Measurements from ENCODE around the gene ASCC3. TPM values are rescaled to one million over a fixed set of nuclear protein-coding genes. Genes with fewer than 3 reads are reported as not detected.

ASCC3 gene
- total RNA-seq, 1 experiment from 2014 or later = 32.2 TPM

GRCh38 chr6:100901582-100901981 is 20.5 kb upstream of the ASCC3 start:
- Histone ChIP-seq H3K27me3 (replicated peaks; ENCODE audit: insufficient read depth, low read depth, low read length, poor library complexity) (no peaks in the 10 kb centered on the region), H3K9me3 (ENCODE audit: low read depth, low read length, poor library complexity, severe bottlenecking) (no peaks in the 10 kb centered on the region), H3K36me3 (ENCODE audit: insufficient read depth, low read length, poor library complexity, severe bottlenecking) (no peaks in the 10 kb centered on the region), H3K4me3 (ENCODE audit: low read depth, low read length, poor library complexity, severe bottlenecking) (no peak overlapping the region), H3K27ac (ENCODE audit: low read depth, low read length, poor library complexity, severe bottlenecking) (no peak overlapping the region), H3K4me1 (ENCODE audit: insufficient read depth, low read length, poor library complexity, severe bottlenecking) (no peaks in the 10 kb centered on the region)
- no peak for TF ChIP-seq CTCF (conservative IDR thresholded peaks at IDR 0.05; ENCODE audit: low read depth, low read length)
- ChIA-PET POLR2A (ENCODE audit: low non-redundant PET) (no interaction called here), CTCF (no interaction called here)
- DNase-seq (ENCODE audit: low spot score) = no peak
- intact Hi-C loops (cut with micrococcal nuclease; ENCODE audit: unreplicated experiment) = no loop called here
- BruUV-seq (replicated peaks) = no TSS peak

DNA sequence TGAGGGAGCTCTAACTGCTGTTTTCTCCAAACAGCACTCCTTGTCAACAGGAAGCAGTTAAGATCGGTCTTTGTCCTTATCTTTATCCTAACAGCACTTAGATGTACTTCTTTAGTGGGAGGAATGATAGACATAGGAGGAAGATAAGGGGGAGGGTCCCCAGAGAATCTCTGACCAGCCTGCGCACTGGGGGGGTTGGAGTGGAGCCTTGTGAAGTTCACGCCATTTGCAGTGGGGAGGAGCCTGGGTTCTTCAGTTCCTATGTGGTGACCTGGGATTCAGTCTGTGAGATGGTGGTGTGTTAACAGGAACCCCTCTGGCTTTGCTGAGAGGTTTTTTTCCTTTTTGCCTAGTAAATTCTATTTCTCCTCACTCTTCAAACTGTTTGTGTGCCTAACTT is 18.1 kb upstream of the ASCC3 start:
- BruUV-seq (replicated peaks) = no TSS peak
- no peak overlapping the region for H3K27ac ChIP-seq (ENCODE audit: low read depth, low read length, poor library complexity, severe bottlenecking)
- peaks cover 6% of the 10 kb centered on the region for H3K9me3 ChIP-seq (ENCODE audit: low read depth, low read length, poor library complexity, severe bottlenecking)
- H3K4me3 ChIP-seq (ENCODE audit: low read depth, low read length, poor library complexity, severe bottlenecking) = no peak overlapping the region
- POLR2A ChIA-PET (ENCODE audit: low non-redundant PET) = no interaction called here
- no peak for DNase-seq (ENCODE audit: low spot score)
- CTCF ChIA-PET = no interaction called here
- TF ChIP-seq EZH2 (IDR thresholded peaks at IDR 0.05; ENCODE audit: borderline replicate concordance, low read depth, low read length, poor library complexity, severe bottlenecking) (no peak), CTCF (conservative IDR thresholded peaks at IDR 0.05; ENCODE audit: low read depth, low read length) (no peak)
- H3K4me1 ChIP-seq (ENCODE audit: insufficient read depth, low read length, poor library complexity, severe bottlenecking) = no peaks in the 10 kb centered on the region
- intact Hi-C loops (cut with micrococcal nuclease; ENCODE audit: unreplicated experiment) = no loop called here
- no peaks in the 10 kb centered on the region for H3K27me3 ChIP-seq (replicated peaks; ENCODE audit: insufficient read depth, low read depth, low read length, poor library complexity)
- no peaks in the 10 kb centered on the region for H3K36me3 ChIP-seq (ENCODE audit: insufficient read depth, low read length, poor library complexity, severe bottlenecking)

DNA sequence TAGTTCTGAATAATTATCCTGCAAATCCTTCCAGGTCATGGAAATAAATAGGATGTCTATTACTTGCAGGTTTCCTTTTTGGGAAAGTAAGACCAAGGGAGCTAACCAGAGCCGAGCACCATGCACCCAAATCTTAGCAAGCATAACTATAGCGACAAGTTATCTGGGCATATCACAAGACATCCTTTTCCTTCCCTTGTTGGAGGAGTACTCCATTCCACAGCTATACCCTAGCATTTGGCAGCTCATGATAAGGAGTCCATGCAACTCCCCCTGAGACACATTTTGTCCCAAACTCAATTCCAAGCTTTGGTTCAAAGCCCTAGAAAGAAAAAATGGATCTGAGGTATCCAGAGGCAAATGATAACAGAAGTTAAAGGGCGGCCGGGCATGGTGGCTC is 16.5 kb upstream of the ASCC3 start:
- Histone ChIP-seq H3K4me3 (ENCODE audit: low read depth, low read length, poor library complexity, severe bottlenecking) (no peak overlapping the region), H3K9me3 (ENCODE audit: low read depth, low read length, poor library complexity, severe bottlenecking) (peaks cover 6% of the 10 kb centered on the region), H3K36me3 (ENCODE audit: insufficient read depth, low read length, poor library complexity, severe bottlenecking) (no peaks in the 10 kb centered on the region), H3K27me3 (replicated peaks; ENCODE audit: insufficient read depth, low read depth, low read length, poor library complexity) (no peaks in the 10 kb centered on the region), H3K4me1 (ENCODE audit: insufficient read depth, low read length, poor library complexity, severe bottlenecking) (no peaks in the 10 kb centered on the region), H3K27ac (ENCODE audit: low read depth, low read length, poor library complexity, severe bottlenecking) (no peak overlapping the region)
- intact Hi-C loops (cut with micrococcal nuclease; ENCODE audit: unreplicated experiment) = no loop called here
- TF ChIP-seq EZH2 (IDR thresholded peaks at IDR 0.05; ENCODE audit: borderline replicate concordance, low read depth, low read length, poor library complexity, severe bottlenecking) = no peak
- TF ChIP-seq CTCF (conservative IDR thresholded peaks at IDR 0.05; ENCODE audit: low read depth, low read length) = no peak
- POLR2A ChIA-PET (ENCODE audit: low non-redundant PET) = no interaction called here
- CTCF ChIA-PET = no interaction called here
- DNase-seq (ENCODE audit: low spot score) = no peak
- BruUV-seq (replicated peaks) = no TSS peak
